Endothelial cell of hepatic sinusoid (primary cell): ENCODE measurements around the gene PSMC5.
"Not testable (repeated sequence)": the region's sequence is repeated elsewhere in the genome, so short reads cannot be mapped to it uniquely, and the experiment has no call there.

Source experiments
- in situ Hi-C: cut with HindIII; loops from 2 replicates; pipeline ENCODE4 v1.10.0; 2017; ENCODE audit warnings: low sequenced_read_pairs

PSMC5 gene

DNA sequence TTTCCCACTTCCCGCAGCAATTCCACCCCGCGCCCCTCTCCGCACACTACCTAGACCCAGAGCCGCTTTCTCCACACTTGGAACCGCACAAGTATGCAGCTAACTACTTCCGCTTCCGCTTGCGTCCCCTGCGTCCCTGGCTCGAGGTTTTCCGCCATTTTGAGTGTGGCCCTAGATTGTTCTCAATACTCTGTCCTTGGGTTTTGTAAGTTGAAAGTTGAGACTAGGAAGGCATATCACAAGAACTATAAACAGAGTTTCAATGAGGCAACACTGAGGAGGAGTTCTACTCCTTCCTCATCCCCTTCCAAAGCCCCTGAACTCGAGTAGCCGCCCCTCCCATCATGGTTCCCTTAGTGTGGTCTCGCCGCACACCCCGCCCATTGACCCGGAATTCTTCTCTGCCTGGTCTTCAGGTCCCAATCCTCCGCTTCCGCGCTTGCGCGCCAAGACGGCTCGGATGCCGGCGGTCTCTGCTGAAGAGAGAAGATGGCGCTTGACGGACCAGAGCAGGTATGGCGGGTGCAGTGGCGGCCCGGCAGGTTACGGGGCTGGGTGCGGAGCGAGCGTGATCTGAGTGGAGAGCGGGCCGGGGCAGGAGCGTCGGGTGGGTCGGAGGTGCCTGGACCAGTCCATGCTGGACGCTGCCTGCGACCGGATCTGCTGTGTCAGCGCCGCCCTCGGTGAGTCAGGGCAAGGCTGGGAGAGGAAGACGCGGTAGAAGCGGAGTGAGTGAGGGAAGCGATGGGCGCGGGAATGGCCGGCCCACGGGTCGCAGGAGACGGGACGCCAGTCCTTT, at the start of gene PSMC5, which contains the start of gene FTSJ3:
Gene PSMC5, plus strand, starts transcription at position 430 of the 799 bp plus-strand sequence. Its CDS starts 60 bp downstream, at position 490.
Gene FTSJ3, minus strand, starts transcription at position 662 of the 799 bp plus-strand sequence. CDS start 761 bp downstream, outside the sequence.
- in situ Hi-C loops: no loop called here

- in situ Hi-C loops: loop anchor here (5.0 kb wide), 2 partner anchors 33 to 37 kb away; no protein-coding TSS in a partner anchor
Measured at GRCh38 chr17:63780507-63780906, 46.7 kb upstream of the PSMC5 start.

- in situ Hi-C loops: loop anchor here (5.0 kb wide), 2 partner anchors 34 to 36 kb away; no protein-coding TSS in a partner anchor
Measured at GRCh38 chr17:63780928-63781327, 46.3 kb upstream of the PSMC5 start.

DNA sequence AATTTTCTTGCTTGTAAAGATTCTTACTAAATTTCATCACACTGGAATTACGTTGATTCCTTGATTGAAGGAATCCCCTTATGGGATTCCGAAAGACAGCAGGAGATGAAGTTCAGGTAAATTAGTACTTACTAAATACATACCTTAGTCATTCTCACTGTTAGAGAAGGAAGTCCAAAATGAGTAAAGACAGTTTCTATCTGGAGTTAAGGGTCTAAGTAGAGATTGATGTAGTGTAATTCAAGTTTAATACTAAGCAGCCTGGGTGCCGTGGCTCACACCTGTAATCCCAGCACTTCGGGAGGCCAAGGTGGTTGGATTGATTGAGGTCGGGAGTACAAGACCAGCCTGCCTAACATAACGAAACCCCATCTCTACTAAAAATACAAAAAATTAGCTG, 43.7 kb upstream of the PSMC5 start:
- in situ Hi-C loops: loop anchor here (5.0 kb wide), 2 partner anchors 34 to 36 kb away; no protein-coding TSS in a partner anchor

GRCh38 chr17:63785556-63785955, 41.7 kb upstream of the PSMC5 start:
- in situ Hi-C loops: no loop called here

- in situ Hi-C loops: no loop called here
Measured at GRCh38 chr17:63786117-63786516, 41.1 kb upstream of the PSMC5 start.

DNA sequence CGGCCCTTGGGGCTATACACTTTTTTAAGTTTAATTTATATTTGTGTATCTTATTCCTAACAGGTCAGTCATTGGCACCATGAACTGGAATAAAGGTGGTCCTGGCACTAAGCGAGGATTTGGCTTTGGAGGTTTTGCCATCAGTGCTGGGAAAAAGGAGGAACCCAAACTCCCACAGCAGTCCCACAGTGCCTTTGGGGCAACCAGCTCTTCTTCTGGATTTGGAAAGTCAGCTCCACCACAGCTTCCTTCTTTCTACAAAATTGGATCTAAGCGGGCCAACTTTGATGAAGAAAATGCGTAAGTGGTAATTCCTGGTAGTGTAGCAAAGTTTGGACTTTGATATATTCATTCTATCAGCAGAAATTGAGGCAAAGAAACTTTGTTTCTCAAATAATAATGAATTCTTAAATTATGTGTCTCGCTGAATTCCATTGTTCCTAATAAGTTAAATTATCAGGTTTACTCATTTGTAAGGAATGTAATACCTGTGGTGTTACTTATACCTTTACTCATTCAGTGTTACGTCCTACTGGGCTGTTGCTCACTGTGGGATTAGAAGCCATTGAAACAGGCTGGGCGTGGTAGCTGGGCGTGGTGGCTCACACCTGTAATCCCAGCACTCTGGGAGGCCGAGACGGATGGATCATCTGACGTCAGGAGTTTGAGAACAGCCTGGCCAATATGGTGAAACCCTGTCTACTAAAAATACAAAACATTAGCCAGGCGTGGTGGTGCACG, 40.1 kb upstream of the PSMC5 start:
- in situ Hi-C loops: no loop called here

DNA sequence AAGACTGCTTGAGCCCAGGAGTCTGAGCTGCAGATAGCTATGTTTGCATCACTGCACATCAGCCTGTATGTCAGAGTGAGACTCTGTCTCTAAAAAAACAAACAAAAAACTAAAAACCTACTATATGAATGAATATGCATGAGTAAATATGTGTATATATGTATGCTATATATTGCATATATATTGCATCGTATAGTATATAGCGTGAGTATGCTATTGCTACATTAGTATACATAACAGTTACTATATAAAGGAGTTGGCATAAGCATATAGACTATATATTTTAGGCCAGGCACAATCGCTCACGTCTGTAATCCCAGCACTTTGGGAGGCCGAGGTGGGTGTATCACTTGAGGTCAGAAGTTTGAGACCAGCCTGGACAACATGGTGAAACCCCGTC, 37.2 kb upstream of the PSMC5 start:
- in situ Hi-C loops: no loop called here

DNA sequence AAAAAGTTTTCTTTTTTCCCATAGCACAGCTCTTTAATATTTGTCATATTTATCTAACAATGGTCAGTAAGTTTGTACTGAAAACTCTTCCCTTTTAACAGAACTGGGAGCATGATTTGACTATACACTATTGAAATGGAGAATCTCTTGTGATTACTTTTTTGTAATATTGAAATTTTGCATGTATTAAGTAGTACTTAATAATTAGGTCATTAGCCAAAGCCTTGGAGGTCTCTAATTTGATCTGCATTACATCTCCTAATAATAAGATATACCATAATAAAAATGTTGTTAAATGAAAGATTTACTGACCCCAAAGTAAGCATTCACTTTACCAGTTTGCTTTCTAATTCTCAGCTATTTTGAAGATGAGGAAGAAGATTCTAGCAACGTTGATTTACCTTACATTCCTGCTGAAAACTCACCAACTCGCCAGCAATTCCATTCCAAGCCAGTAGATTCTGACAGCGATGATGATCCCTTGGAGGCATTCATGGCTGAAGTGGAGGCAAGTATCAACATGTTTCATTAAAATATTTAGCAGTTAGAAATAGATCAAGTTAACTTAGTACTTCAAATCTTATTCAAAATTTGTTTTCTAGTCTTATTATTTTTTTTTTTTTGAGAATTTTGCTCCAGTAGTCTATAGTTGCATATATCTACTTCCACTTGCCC, 35.0 kb upstream of the PSMC5 start:
- in situ Hi-C loops: no loop called here

DNA sequence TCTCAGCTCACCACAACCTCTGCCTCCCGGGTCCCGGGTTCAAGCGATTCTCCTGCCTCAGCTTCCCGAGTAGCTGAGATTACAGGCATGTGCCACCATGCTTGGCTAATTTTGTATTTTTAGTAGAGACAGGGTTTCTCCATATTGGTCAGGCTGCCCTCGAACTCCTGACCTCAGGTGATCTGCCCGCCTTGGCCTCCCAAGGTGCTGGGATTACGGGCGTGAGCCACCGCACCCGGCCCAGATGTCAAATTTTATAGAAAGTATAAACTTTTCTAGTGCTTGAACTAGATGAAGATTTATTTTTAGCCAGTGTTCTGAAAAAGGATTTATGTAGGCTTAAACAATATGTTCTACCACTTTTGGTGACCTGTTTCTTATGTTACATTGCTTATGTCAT, 30.9 kb upstream of the PSMC5 start:
- in situ Hi-C loops: not testable (repeated sequence)

GRCh38 chr17:63798572-63799106, 28.6 kb upstream of the PSMC5 start:
- in situ Hi-C loops: no loop called here

- in situ Hi-C loops: loop anchor here (5.0 kb wide), 2 partner anchors 33 to 62 kb away; no protein-coding TSS in a partner anchor
Measured at GRCh38 chr17:63800783-63801182, 26.4 kb upstream of the PSMC5 start.

- in situ Hi-C loops: loop anchor here (5.0 kb wide), 2 partner anchors 37 to 58 kb away; no protein-coding TSS in a partner anchor
Measured at GRCh38 chr17:63804328-63804727, 22.9 kb upstream of the PSMC5 start.

- in situ Hi-C loops: no loop called here
Measured at GRCh38 chr17:63805591-63805990, 21.6 kb upstream of the PSMC5 start.

DNA sequence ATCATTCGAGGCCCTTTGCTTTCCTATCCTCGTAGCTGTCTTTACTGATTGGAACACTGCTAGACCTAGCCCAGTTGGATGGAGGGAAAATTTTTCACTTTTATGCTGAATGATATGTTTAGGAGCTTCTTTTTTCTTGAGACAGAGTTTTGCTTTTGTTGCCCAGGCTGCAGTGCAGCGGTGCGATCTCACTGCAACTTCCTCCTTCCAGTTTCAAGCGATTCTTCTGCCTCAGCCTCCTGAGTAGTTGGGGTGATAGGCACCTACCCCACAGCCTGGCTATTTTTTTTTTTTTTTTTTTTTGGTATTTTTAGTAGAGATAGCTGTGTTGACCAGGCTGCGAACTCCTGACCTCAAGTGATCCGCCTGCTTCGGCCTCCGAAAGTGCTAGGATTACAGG, 17.3 kb upstream of the PSMC5 start:
- in situ Hi-C loops: no loop called here

DNA sequence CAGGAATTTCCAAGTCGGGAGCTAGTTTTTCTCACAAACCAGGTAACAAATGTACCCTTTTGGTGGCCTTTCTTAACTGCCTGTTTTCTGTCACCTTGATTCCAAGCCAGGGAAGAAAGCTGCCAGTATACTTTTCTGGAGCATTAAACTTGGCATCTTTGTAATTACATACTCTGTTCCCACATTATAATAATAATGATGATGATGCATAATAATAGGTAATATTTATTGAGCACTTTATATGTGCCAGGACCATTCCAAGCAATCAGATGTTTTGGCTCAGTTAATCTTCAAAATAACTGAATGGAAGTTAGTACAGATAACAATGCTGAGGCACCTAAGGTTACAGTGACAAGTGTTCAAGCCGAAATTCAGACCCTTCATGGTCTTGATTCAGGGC, 11.1 kb upstream of the PSMC5 start:
- in situ Hi-C loops: loop anchor here (5.0 kb wide), 2 partner anchors 34 to 69 kb away; no protein-coding TSS in a partner anchor

DNA sequence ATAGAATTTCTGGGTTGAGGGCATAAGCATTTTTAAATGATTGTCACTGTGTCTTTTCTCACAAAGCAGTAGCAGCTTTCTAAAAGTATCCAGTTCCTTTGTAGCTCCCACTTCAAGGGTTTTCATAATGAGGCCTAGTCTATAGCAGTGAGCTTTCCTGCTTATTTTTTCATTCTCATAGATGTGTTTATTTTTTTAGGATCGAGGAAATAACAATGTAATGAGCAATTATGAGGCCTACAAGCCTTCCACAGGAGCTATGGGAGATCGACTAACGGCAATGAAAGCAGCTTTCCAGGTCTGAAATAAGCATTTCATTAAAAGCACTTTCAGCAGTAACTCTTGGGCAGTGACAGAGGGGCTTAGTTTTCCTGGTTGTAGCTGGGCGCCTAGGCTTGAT, 10.6 kb upstream of the PSMC5 start:
- in situ Hi-C loops: loop anchor here (5.0 kb wide), 2 partner anchors 34 to 69 kb away; no protein-coding TSS in a partner anchor

DNA sequence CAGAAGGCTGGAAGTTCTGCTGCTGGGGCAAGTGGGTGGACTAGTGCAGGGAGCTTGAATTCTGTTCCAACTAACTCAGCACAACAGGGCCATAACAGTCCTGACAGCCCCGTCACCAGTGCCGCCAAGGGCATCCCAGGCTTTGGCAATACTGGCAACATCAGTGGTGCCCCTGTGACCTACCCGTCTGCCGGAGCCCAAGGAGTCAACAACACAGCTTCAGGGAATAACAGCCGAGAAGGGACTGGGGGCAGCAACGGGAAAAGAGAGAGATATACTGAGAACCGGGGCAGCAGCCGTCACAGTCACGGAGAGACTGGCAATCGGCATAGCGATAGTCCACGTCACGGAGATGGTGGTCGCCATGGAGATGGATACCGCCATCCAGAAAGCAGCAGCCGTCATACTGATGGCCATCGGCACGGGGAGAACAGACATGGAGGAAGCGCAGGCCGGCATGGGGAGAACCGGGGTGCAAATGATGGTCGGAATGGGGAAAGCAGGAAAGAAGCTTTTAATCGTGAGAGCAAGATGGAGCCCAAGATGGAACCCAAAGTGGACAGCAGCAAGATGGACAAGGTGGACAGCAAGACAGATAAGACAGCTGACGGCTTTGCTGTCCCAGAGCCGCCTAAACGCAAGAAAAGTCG, 9.4 kb upstream of the PSMC5 start:
- in situ Hi-C loops: loop anchor here (5.0 kb wide), 2 partner anchors 36 to 71 kb away; no protein-coding TSS in a partner anchor

GRCh38 chr17:63819131-63819530, 8.1 kb upstream of the PSMC5 start:
- in situ Hi-C loops: loop anchor here (5.0 kb wide), 2 partner anchors 37 to 72 kb away; no protein-coding TSS in a partner anchor
